ENCODE results near the gene RFC4.

RFC4 gene

DNA sequence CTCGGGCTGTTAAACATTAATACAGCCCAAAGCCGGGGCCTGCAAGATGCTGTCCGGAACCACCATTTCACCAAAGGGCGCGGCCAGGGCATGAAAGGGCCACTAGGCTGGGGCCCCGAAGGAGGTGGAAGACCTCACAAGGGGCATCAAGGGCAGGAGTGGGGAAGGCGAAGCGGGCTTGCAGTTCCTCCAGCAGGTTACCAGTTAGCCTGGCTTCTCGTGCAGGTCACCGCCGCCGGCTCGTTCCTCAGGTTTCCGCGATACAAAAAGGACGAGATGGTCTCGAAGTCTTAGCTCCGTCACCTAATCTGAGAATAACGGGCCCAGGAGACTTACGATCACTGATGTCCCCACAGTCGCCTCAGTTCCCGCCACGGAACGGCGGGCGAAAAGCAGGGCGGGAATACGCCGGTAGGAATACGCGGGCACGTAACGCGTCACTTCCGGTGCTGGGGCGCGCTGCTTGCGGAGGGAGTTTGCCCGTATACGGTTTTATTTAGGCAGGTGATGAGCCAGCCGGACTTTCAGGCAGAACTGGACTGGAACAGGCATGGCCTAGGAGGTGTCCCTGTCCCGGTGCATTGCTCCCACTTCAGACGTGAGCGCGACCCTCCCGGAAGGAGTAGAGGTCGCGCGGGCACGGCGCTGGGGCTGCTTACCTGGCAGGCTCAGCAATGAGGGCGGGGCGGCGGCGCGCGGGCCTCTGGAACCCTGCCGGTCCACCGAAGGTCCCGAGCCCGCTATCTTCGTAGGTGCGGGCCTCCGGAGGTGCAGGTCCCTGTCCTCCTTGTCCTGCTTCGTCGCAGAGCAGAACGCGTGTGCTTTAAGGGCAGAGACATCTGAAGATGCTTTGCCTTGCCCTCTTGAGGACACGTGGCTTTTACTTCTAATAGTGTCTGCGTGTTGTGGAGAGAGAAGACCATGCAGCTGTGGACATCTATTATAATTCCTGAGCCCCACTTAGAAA is at the start of gene RFC4 (continued):
- peak; percentile 37; the same call in 1 of the 2 replicates for TF ChIP-seq ZNF2 (tag by site-specific recombination; IDR thresholded peaks at IDR 0.05)
- TF ChIP-seq ZSCAN30 (tag by site-specific recombination; IDR thresholded peaks at IDR 0.05) = 0 out of 2 replicates have a peak, but pooled peaks have one; percentile 22
- TF ChIP-seq GLI2 (tag by site-specific recombination; IDR thresholded peaks at IDR 0.05; ENCODE audit: borderline replicate concordance, low read depth) = no peak
- TF ChIP-seq MZF1 (tag by site-specific recombination; IDR thresholded peaks at IDR 0.05; ENCODE audit: borderline replicate concordance) = no peak
- TF ChIP-seq, protein P1, sequence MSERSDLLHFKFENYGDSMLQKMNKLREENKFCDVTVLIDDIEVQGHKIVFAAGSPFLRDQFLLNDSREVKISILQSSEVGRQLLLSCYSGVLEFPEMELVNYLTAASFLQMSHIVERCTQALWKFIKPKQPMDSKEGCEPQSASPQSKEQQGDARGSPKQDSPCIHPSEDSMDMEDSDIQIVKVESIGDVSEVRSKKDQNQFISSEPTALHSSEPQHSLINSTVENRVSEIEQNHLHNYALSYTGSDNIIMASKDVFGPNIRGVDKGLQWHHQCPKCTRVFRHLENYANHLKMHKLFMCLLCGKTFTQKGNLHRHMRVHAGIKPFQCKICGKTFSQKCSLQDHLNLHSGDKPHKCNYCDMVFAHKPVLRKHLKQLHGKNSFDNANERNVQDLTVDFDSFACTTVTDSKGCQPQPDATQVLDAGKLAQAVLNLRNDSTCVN (tag by site-specific recombination; optimal IDR thresholded peaks at IDR 0.05) = peak; percentile 95
- peak; percentile 73 for TF ChIP-seq SP2 (tag by site-specific recombination; IDR thresholded peaks at IDR 0.05)
- no peak for TF ChIP-seq ZNF138 (tag by site-specific recombination; IDR thresholded peaks at IDR 0.05; ENCODE audit: borderline replicate concordance)
- TF ChIP-seq TRIM28 (IDR thresholded peaks at IDR 0.05; ENCODE audit: borderline replicate concordance, low read length) = peak; percentile 72; the same call in 1 of the 2 replicates
- no peak for TF ChIP-seq KLF10 (tag by site-specific recombination; IDR thresholded peaks at IDR 0.05)
- 0 out of 2 replicates have a peak, but pooled peaks have one; percentile 73 for TF ChIP-seq ZNF24 (tag by site-specific recombination; IDR thresholded peaks at IDR 0.05)
- TF ChIP-seq OSR2 (tag by site-specific recombination; IDR thresholded peaks at IDR 0.05) = no peak
- peak; percentile 73 for TF ChIP-seq ZNF341 (tag by site-specific recombination; IDR thresholded peaks at IDR 0.05; ENCODE audit: low read depth)
- TF ChIP-seq, protein P2, sequence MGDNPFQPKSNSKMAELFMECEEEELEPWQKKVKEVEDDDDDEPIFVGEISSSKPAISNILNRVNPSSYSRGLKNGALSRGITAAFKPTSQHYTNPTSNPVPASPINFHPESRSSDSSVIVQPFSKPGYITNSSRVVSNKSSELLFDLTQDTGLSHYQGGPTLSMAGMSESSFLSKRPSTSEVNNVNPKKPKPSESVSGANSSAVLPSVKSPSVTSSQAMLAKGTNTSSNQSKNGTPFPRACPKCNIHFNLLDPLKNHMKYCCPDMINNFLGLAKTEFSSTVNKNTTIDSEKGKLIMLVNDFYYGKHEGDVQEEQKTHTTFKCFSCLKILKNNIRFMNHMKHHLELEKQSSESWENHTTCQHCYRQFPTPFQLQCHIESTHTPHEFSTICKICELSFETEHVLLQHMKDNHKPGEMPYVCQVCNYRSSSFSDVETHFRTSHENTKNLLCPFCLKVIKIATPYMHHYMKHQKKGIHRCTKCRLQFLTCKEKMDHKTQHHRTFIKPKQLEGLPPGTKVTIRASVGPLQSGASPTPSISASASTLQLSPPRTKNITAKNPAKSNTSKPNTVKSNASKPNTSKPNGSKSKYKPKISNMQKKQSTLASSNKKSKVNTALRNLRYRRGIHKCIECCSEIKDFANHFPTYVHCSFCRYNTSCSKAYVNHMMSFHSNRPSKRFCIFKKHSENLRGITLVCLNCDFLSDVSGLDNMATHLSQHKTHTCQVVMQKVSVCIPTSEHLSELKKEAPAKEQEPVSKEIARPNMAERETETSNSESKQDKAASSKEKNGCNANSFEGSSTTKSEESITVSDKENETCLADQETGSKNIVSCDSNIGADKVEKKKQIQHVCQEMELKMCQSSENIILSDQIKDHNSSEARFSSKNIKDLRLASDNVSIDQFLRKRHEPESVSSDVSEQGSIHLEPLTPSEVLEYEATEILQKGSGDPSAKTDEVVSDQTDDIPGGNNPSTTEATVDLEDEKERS (tag by site-specific recombination; IDR thresholded peaks at IDR 0.05) = peak; percentile 49; the same call in 1 of the 2 replicates
- no peak for TF ChIP-seq GFI1B (tag by site-specific recombination; IDR thresholded peaks at IDR 0.05)
- TF ChIP-seq ZNF23 (tag by site-specific recombination; IDR thresholded peaks at IDR 0.05; ENCODE audit: borderline replicate concordance) = no peak
- peak; percentile 35 for TF ChIP-seq SP3 (tag by site-specific recombination; IDR thresholded peaks at IDR 0.05)
- TF ChIP-seq ZNF354C (tag by site-specific recombination; IDR thresholded peaks at IDR 0.05; ENCODE audit: borderline replicate concordance, low read depth) = no peak
- no peak for TF ChIP-seq ZBTB1 (tag by site-specific recombination; IDR thresholded peaks at IDR 0.05)
- TF ChIP-seq PRDM6 (tag by site-specific recombination; IDR thresholded peaks at IDR 0.05) = no peak
- TF ChIP-seq ZNF692 (tag by site-specific recombination; IDR thresholded peaks at IDR 0.05) = no peak; the same call in 1 of the 2 replicates
- TF ChIP-seq ZNF426 (tag by site-specific recombination; IDR thresholded peaks at IDR 0.05) = no peak
- TF ChIP-seq ZNF146 (tag by site-specific recombination; IDR thresholded peaks at IDR 0.05) = 0 out of 2 replicates have a peak, but pooled peaks have one; percentile 2
- TF ChIP-seq OVOL3 (tag by site-specific recombination; IDR thresholded peaks at IDR 0.05) = no peak
- no peak; the same call in 1 of the 2 replicates for TF ChIP-seq ZNF391 (tag by site-specific recombination; IDR thresholded peaks at IDR 0.05; ENCODE audit: borderline replicate concordance, low read depth)
- no peak for TF ChIP-seq ZNF404 (tag by site-specific recombination; IDR thresholded peaks at IDR 0.05)
- TF ChIP-seq ZNF223 (tag by site-specific recombination; IDR thresholded peaks at IDR 0.05) = no peak
- no peak for TF ChIP-seq ZNF830 (tag by site-specific recombination; IDR thresholded peaks at IDR 0.05; ENCODE audit: low read depth)
- peak; percentile 44 for TF ChIP-seq GLIS2 (tag by site-specific recombination; IDR thresholded peaks at IDR 0.05)
- TF ChIP-seq ZNF48 (tag by site-specific recombination; IDR thresholded peaks at IDR 0.05) = no peak
- no peak; the same call in 1 of the 2 replicates for TF ChIP-seq ZNF639 (tag by site-specific recombination; IDR thresholded peaks at IDR 0.05)
- TF ChIP-seq ZNF155 (tag by site-specific recombination; IDR thresholded peaks at IDR 0.05) = no peak

Measured in HEK293 (cell line).